ENCODE measurements around the gene TFDP1.

Gene TFDP1

DNA sequence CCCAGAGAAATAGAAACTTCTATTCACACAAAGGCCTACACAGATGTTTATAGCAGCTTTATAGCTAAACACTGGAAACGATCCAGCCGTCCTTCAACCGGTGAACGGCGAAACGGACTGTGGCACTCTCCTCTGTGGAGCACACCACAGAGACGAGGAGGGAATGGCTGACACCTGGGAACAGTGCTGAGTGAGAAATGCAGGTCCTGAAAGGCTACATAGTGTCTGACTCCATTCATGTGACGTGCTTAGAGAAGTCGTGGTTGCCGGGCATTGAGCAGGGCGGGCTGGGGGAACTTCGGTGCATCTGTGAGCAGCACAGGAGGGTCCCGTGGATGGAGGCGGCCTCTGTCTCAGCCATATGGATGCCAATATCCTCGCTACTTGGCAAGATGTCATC is 79.4 kb downstream of the TFDP1 start:
- no peak for TF ChIP-seq EZH2 (IDR thresholded peaks at IDR 0.05; ENCODE audit: borderline replicate concordance, low read depth, low read length, severe bottlenecking)
- TF ChIP-seq, protein P1, sequence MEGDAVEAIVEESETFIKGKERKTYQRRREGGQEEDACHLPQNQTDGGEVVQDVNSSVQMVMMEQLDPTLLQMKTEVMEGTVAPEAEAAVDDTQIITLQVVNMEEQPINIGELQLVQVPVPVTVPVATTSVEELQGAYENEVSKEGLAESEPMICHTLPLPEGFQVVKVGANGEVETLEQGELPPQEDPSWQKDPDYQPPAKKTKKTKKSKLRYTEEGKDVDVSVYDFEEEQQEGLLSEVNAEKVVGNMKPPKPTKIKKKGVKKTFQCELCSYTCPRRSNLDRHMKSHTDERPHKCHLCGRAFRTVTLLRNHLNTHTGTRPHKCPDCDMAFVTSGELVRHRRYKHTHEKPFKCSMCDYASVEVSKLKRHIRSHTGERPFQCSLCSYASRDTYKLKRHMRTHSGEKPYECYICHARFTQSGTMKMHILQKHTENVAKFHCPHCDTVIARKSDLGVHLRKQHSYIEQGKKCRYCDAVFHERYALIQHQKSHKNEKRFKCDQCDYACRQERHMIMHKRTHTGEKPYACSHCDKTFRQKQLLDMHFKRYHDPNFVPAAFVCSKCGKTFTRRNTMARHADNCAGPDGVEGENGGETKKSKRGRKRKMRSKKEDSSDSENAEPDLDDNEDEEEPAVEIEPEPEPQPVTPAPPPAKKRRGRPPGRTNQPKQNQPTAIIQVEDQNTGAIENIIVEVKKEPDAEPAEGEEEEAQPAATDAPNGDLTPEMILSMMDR (IDR thresholded peaks at IDR 0.05; ENCODE audit: borderline replicate concordance, extremely low read depth, low read length, poor library complexity, severe bottlenecking), result no peak
- ATAC-seq (ENCODE audit: insufficient read depth, low read depth), result no peak
- Histone ChIP-seq H4K20me1 (ENCODE audit: insufficient read depth, low read length) (peaks cover 29% of the 10 kb centered on the region), H3K27ac (ENCODE audit: low read length) (no peak overlapping the region), H3K4me3 (ENCODE audit: low read depth in 1 of 2, low read length in 2 of 2) (no peak overlapping the region), H3K79me2 (ENCODE audit: insufficient read depth, low read length) (no peaks in the 10 kb centered on the region), H3K4me1 (ENCODE audit: insufficient read depth, low read length) (no peaks in the 10 kb centered on the region; the same call in 1 of the 2 replicates), H3K27me3 (ENCODE audit: insufficient read depth, low read length, poor library complexity) (no peaks in the 10 kb centered on the region), H3K9me3 (ENCODE audit: insufficient read depth, low read length, severe bottlenecking) (no peaks in the 10 kb centered on the region), H3K9ac (ENCODE audit: low read depth, low read length) (no peak overlapping the region), H3K36me3 (ENCODE audit: insufficient read depth, low read length) (no peaks in the 10 kb centered on the region), H2AFZ (ENCODE audit: low read depth, low read length) (no peak overlapping the region), H3K4me2 (ENCODE audit: insufficient read depth, low read length) (no peak overlapping the region)
- DNase-seq, result no peak

DNA sequence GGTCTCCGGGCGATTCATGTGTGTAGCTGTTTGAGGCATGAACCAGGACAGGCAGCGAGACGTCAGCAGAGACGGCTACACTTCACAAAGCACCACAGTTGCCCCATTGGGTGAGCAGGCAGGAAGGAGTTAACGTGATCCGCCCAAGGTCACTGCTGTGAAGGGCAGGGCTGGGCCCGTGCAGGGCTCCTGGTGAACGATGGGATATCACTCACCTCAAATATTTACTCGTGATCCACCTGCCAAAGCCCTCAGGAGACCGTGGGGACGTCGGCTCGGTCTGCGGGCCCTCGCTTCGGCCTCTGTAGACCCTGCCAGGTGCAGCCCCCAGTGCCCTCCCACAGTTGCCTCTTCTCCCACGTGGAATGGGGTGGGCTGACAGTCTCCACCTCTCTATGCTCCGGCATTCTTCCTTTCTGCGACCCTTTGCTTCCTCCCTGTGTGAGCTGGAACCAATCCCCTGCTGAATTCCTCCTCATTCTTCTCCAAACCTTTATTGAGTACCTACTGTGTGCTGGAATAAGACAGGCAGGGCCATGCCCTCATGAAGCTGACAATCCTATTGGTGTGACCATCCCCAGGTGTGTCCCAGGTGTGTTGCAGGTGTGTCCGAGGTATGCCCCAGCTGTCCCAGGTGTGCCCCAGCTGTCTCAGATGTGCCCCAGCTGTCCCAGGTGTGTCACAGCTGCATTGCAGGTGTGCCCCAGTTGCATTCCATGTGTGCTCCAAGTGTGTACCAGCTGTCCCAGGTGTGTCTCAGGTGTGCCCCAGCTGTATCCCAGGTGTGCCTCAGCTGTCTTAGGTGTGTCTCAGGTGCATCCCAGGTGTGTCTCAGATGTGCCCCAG is 80.4 kb downstream of the TFDP1 start:
- Histone ChIP-seq H3K36me3 (ENCODE audit: insufficient read depth, low read length) (no peaks in the 10 kb centered on the region), H2AFZ (ENCODE audit: low read depth, low read length) (no peak overlapping the region), H3K9me3 (ENCODE audit: insufficient read depth, low read length, severe bottlenecking) (no peaks in the 10 kb centered on the region), H3K79me2 (ENCODE audit: insufficient read depth, low read length) (no peaks in the 10 kb centered on the region), H3K9ac (ENCODE audit: low read depth, low read length) (no peak overlapping the region), H3K4me3 (ENCODE audit: low read depth in 1 of 2, low read length in 2 of 2) (no peak overlapping the region), H3K4me1 (ENCODE audit: insufficient read depth, low read length) (no peaks in the 10 kb centered on the region; the same call in 1 of the 2 replicates), H3K27me3 (ENCODE audit: insufficient read depth, low read length, poor library complexity) (no peaks in the 10 kb centered on the region), H3K4me2 (ENCODE audit: insufficient read depth, low read length) (no peak overlapping the region), H3K27ac (ENCODE audit: low read length) (no peak overlapping the region), H4K20me1 (ENCODE audit: insufficient read depth, low read length) (peaks cover 29% of the 10 kb centered on the region)
- no peak for DNase-seq
- TF ChIP-seq, protein P1 (IDR thresholded peaks at IDR 0.05; ENCODE audit: borderline replicate concordance, extremely low read depth, low read length, poor library complexity, severe bottlenecking), result no peak
- TF ChIP-seq EZH2 (IDR thresholded peaks at IDR 0.05; ENCODE audit: borderline replicate concordance, low read depth, low read length, severe bottlenecking), result no peak
- ATAC-seq (ENCODE audit: insufficient read depth, low read depth), result 0 out of 3 replicates have a peak, but pooled peaks have one; percentile 23

DNA sequence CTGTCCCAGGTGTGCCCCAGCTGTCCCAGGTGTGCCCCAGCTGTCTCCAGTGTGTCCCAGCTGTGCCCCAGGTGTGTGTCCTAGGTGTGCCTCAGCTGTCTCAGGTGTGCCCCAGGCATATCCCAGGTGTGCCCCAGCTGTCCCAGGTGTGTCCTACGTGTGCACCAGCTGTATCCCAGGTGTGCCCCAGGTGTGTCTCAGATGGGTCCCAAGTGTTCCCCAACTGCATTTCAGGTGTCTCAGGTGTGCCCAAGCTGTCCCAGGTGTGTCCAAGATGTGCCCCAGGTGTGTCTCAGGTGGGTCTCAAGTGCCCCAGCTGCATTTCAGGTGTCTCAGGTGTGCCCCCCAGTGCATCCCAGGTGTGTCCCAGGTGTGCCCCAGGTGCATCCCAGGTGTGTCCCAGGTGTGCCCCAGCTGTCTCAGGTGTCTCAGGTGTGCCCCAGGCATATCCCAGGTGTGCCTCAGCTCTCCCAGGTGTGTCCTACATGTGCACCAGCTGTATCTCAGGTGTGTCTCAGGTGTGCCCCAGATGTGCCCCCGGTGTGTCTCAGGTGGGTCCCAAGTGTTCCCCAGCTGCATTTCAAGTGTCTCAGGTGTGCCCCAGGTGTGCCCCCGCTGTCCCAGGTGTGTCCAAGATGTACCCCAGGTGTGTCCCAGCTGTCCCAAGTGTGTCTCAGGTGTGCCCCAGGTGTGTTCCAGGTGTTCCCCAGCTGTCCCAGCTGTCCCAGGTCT is 81.2 kb downstream of the TFDP1 start:
- Histone ChIP-seq H3K4me2 (ENCODE audit: insufficient read depth, low read length) (no peak overlapping the region), H3K9ac (ENCODE audit: low read depth, low read length) (no peak overlapping the region), H3K4me1 (ENCODE audit: insufficient read depth, low read length) (no peaks in the 10 kb centered on the region; the same call in 1 of the 2 replicates), H3K9me3 (ENCODE audit: insufficient read depth, low read length, severe bottlenecking) (no peaks in the 10 kb centered on the region), H3K27me3 (ENCODE audit: insufficient read depth, low read length, poor library complexity) (no peaks in the 10 kb centered on the region), H3K4me3 (ENCODE audit: low read depth in 1 of 2, low read length in 2 of 2) (no peak overlapping the region), H3K36me3 (ENCODE audit: insufficient read depth, low read length) (no peaks in the 10 kb centered on the region), H4K20me1 (ENCODE audit: insufficient read depth, low read length) (peaks cover 29% of the 10 kb centered on the region), H3K79me2 (ENCODE audit: insufficient read depth, low read length) (no peaks in the 10 kb centered on the region), H2AFZ (ENCODE audit: low read depth, low read length) (no peak overlapping the region), H3K27ac (ENCODE audit: low read length) (no peak overlapping the region)
- ATAC-seq (ENCODE audit: insufficient read depth, low read depth), result no peak
- TF ChIP-seq EZH2 (IDR thresholded peaks at IDR 0.05; ENCODE audit: borderline replicate concordance, low read depth, low read length, severe bottlenecking), result no peak
- TF ChIP-seq, protein P1 (IDR thresholded peaks at IDR 0.05; ENCODE audit: borderline replicate concordance, extremely low read depth, low read length, poor library complexity, severe bottlenecking), result no peak
- DNase-seq, result no peak
